Hematopoietic multipotent progenitor cell treated with erythropoietin and hydrocortisone succinate and interleukin-3 and kit ligand, for 15 days (in vitro differentiated cells): ENCODE results near the gene AQP9.
A peak's percentile ranks its signal among the peaks of the same experiment; 100 is the strongest.

Source experiments
- DNase-seq: peaks from one replicate; pipeline ENCODE4 v3.0.0-alpha.2; 2015; ENCODE audit warnings: low spot score

The AQP9 gene

GRCh38 chr15:58227706-58228543 is 89.7 kb downstream of the AQP9 start:
- DNase-seq, result peak; percentile 57

GRCh38 chr15:58228718-58229117 is 90.5 kb downstream of the AQP9 start:
- no peak for DNase-seq

GRCh38 chr15:58229297-58229768 is 91.2 kb downstream of the AQP9 start:
- no peak for DNase-seq

- no peak for DNase-seq
Measured at GRCh38 chr15:58232281-58233065, 94.3 kb downstream of the AQP9 start.

- no peak for DNase-seq
Measured at GRCh38 chr15:58233341-58233740, 95.2 kb downstream of the AQP9 start.
